MCF 10A (cell line): ENCODE measurements around the gene SHISA6. TPM values are rescaled to one million over a fixed set of nuclear protein-coding genes. Genes with fewer than 3 reads are reported as not detected.

Source experiments
- BruUV-seq: library from RNA; stranded (reverse); fragments of 400-500 nt; replicated peaks from 2 replicates; lab custom pipeline; 2021; lab: Mats Ljungman, UMichigan
- CTCF ChIA-PET: fragments of 300-600 bp; sonication (Branson Sonifier 250); formaldehyde crosslinking; extraction: SDS; loops from one replicate; lab custom pipeline; 2021; ENCODE audit warnings: antibody characterized with exemption, inconsistent platforms; lab: Yijun Ruan, JAX
- POLR2A ChIA-PET: fragments of 300-600, 350-650 bp; sonication (Branson Sonifier 250); formaldehyde crosslinking; extraction: SDS; loops from one replicate; lab custom pipeline; 2020; ENCODE audit warnings: antibody characterized with exemption, inconsistent platforms; lab: Yijun Ruan, JAX
- DNase-seq: peaks from one replicate; pipeline ENCODE4 v3.0.0-alpha.2; 2018; ENCODE audit not compliant: unreplicated experiment
- H3K27ac Mint-ChIP-seq: one replicate; pipeline ENCODE4 v1.8.0; 2022; ENCODE audit warnings: mild to moderate bottlenecking, low read depth, mixed read lengths; ENCODE audit not compliant: unreplicated experiment
- H3K27me3 Mint-ChIP-seq: one replicate; pipeline ENCODE4 v1.8.0; 2022; ENCODE audit warnings: mixed read lengths; ENCODE audit not compliant: insufficient read depth, unreplicated experiment
- H3K36me3 Mint-ChIP-seq: one replicate; pipeline ENCODE4 v1.8.0; 2022; ENCODE audit warnings: mild to moderate bottlenecking, moderate library complexity, mixed read lengths; ENCODE audit not compliant: insufficient read depth, unreplicated experiment
- H3K4me1 Mint-ChIP-seq: one replicate; pipeline ENCODE4 v1.8.0; 2022; ENCODE audit warnings: mixed read lengths; ENCODE audit not compliant: insufficient read depth, unreplicated experiment
- H3K4me3 Mint-ChIP-seq: one replicate; pipeline ENCODE4 v1.8.0; 2022; ENCODE audit warnings: mild to moderate bottlenecking, moderate library complexity, mixed read lengths; ENCODE audit not compliant: unreplicated experiment
- H3K9me3 Mint-ChIP-seq: one replicate; pipeline ENCODE4 v1.8.0; 2022; ENCODE audit warnings: mixed read lengths; ENCODE audit not compliant: unreplicated experiment
- CTCF ChIP-seq: fragments of 200-600 bp; IDR thresholded peaks from one replicate; pipeline ENCODE4 v1.8.0; 2022; ENCODE audit warnings: antibody characterized with exemption, mild to moderate bottlenecking; ENCODE audit not compliant: unreplicated experiment
- intact Hi-C: fragments of 100-400 bp; cut with micrococcal nuclease; formaldehyde crosslinking; loops from 2 replicates; pipeline ENCODE4 v1.14.1; 2022
- total RNA-seq: library from RNA; stranded (reverse); gene quantifications from 2 replicates; pipeline ENCODE4 v1.2.3, GENCODE V29; 2022

The SHISA6 gene
- total RNA-seq, 1 experiment from 2014 or later, result not detected

- H3K4me3 Mint-ChIP-seq, result no peak overlapping the region
- no peaks in the 10 kb centered on the region for H3K36me3 Mint-ChIP-seq
- no peaks in the 10 kb centered on the region for H3K4me1 Mint-ChIP-seq
- DNase-seq, result no peak
- TF ChIP-seq CTCF, result no peak
- CTCF ChIA-PET, result no interaction called here
- BruUV-seq, result no TSS peak
- intact Hi-C loops, result no loop called here
- H3K27ac Mint-ChIP-seq, result no peak overlapping the region
- POLR2A ChIA-PET, result no interaction called here
- peaks cover 15% of the 10 kb centered on the region for H3K27me3 Mint-ChIP-seq
- peaks cover 6% of the 10 kb centered on the region for H3K9me3 Mint-ChIP-seq
These were observed 143.1 kb downstream of the SHISA6 start for GRCh38 chr17:11384131-11384530.

GRCh38 chr17:11387610-11388009, 146.6 kb downstream of the SHISA6 start:
- Mint-ChIP-seq H3K27me3 (peaks cover 15% of the 10 kb centered on the region), H3K36me3 (no peaks in the 10 kb centered on the region), H3K27ac (no peak overlapping the region), H3K9me3 (peaks cover 2% of the 10 kb centered on the region), H3K4me1 (no peaks in the 10 kb centered on the region), H3K4me3 (no peak overlapping the region)
- no peak for TF ChIP-seq CTCF
- POLR2A ChIA-PET, result no interaction called here
- DNase-seq, result no peak
- CTCF ChIA-PET, result no interaction called here
- no TSS peak for BruUV-seq
- intact Hi-C loops, result no loop called here

- CTCF ChIA-PET, result interaction anchor here (0.7 kb wide), 1 partner anchor 209 kb away, joined by 3 read pairs; no protein-coding TSS in a partner anchor
- Mint-ChIP-seq H3K27me3 (peaks cover 15% of the 10 kb centered on the region), H3K4me3 (no peak overlapping the region), H3K4me1 (peaks cover under 1% of the 10 kb centered on the region), H3K9me3 (no peaks in the 10 kb centered on the region), H3K36me3 (no peaks in the 10 kb centered on the region), H3K27ac (no peak overlapping the region)
- TF ChIP-seq CTCF, result no peak
- POLR2A ChIA-PET, result no interaction called here
- no peak for DNase-seq
- intact Hi-C loops, result no loop called here
- no TSS peak for BruUV-seq
These were observed 147.0 kb downstream of the SHISA6 start for GRCh38 chr17:11388054-11388453.

GRCh38 chr17:11389583-11389982, 148.6 kb downstream of the SHISA6 start:
- intact Hi-C loops, result no loop called here
- peaks cover 14% of the 10 kb centered on the region for H3K27me3 Mint-ChIP-seq
- H3K4me1 Mint-ChIP-seq, result peaks cover 11% of the 10 kb centered on the region
- no peak overlapping the region for H3K27ac Mint-ChIP-seq
- CTCF ChIA-PET, result no interaction called here
- no TSS peak for BruUV-seq
- no peak for TF ChIP-seq CTCF
- no peaks in the 10 kb centered on the region for H3K36me3 Mint-ChIP-seq
- no peak for DNase-seq
- POLR2A ChIA-PET, result no interaction called here
- H3K4me3 Mint-ChIP-seq, result no peak overlapping the region
- no peaks in the 10 kb centered on the region for H3K9me3 Mint-ChIP-seq
